Endothelial cell of umbilical vein (primary cell): ENCODE results near the gene CRKL. TPM values are rescaled to one million over a fixed set of nuclear protein-coding genes. Genes with fewer than 3 reads are reported as not detected.

ENCODE experiments used
- BruUV-seq: library from RNA; stranded (reverse); fragments of 400-500 nt; replicated peaks from 2 replicates; lab custom pipeline; 2021; lab: Mats Ljungman, UMichigan
- CTCF ChIA-PET: fragments of 300-600, 350-600 bp; sonication (Branson Sonifier 250); formaldehyde crosslinking; loops from one replicate; lab custom pipeline; 2021; ENCODE audit warnings: antibody characterized with exemption, inconsistent platforms; lab: Charles Lee
- POLR2A ChIA-PET: fragments of 300-600, 350-600 bp; sonication (Branson Sonifier 250); formaldehyde crosslinking; loops from one replicate; lab custom pipeline; 2021; ENCODE audit warnings: antibody characterized with exemption, inconsistent platforms; lab: Charles Lee
- DNase-seq: peaks from one replicate; pipeline ENCODE4 v3.0.0-alpha.2; 2011; ENCODE audit warnings: low read depth, low spot score
- FAIRE-seq: peaks from 2 replicates; lab custom pipeline; 2011; peaks lifted over from hg19 to GRCh38; lab: Jason Lieb, UNC
- H2AFZ ChIP-seq: 2 replicates; pipeline ENCODE4 v1.6.0; 2012; ENCODE audit warnings: low read depth, low read length, control low read depth, inconsistent platforms
- H3K27ac ChIP-seq: 2 replicates; pipeline ENCODE4 v1.5.1; 2011; ENCODE audit warnings: low read depth, mild to moderate bottlenecking, control low read depth, low read length, moderate library complexity; ENCODE audit not compliant: insufficient read depth
- H3K27me3 ChIP-seq, 2 experiments: 2 replicates each; pipeline versions ENCODE4 v1.6.0 to v1.6.1; 2011; ENCODE audit warnings: low read length in 2 of 2, mixed read lengths in 1 of 2; ENCODE audit not compliant: control insufficient read depth in 2 of 2, insufficient read depth in 2 of 2
- H3K36me3 ChIP-seq, 2 experiments: 2 replicates in 1 of 2; 3 replicates in 1 of 2; pipeline ENCODE4 v1.5.1; 2011; ENCODE audit warnings: low read length in 2 of 2, mild to moderate bottlenecking in 1 of 2, moderate library complexity in 1 of 2; ENCODE audit not compliant: control insufficient read depth in 2 of 2, insufficient read depth in 2 of 2; ENCODE audit errors: extremely low read depth in 1 of 2
- H3K4me1 ChIP-seq: 3 replicates; pipeline ENCODE4 v1.5.1; 2011; ENCODE audit warnings: mild to moderate bottlenecking, low read length; ENCODE audit not compliant: control insufficient read depth, insufficient read depth; ENCODE audit errors: extremely low read depth
- H3K4me2 ChIP-seq: 2 replicates; pipeline ENCODE4 v1.6.1; 2011; ENCODE audit warnings: low read length, control low read depth, mixed read lengths; ENCODE audit not compliant: insufficient read depth
- H3K4me3 ChIP-seq, 3 experiments: fragments of 200-600 bp in 1 of 3; sonication (generic), shearing (Covaris generic) in 1 of 3; replicated peaks in 1 of 3; 2 replicates each; pipeline ENCODE4 v1.5.1; 2011 to 2016; ENCODE audit warnings: control low read depth in 3 of 3, low read length in 3 of 3, mild to moderate bottlenecking in 2 of 3, inconsistent platforms in 1 of 3, low read depth in 1 of 3, moderate library complexity in 1 of 3; ENCODE audit not compliant: insufficient read depth in 1 of 3
- H3K79me2 ChIP-seq: 2 replicates; pipeline ENCODE4 v1.6.0; 2012; ENCODE audit warnings: low read length, inconsistent platforms; ENCODE audit not compliant: control insufficient read depth, insufficient read depth
- H3K9ac ChIP-seq: replicated peaks from 2 replicates; pipeline ENCODE3; 2011; ENCODE audit warnings: low read length, control low read depth; ENCODE audit not compliant: insufficient read depth; ENCODE audit errors: extremely low read depth
- H3K9me1 ChIP-seq: replicated peaks from 3 replicates; pipeline ENCODE4 v1.6.0; 2011; ENCODE audit warnings: mild to moderate bottlenecking, low read length; ENCODE audit not compliant: control insufficient read depth, insufficient read depth; ENCODE audit errors: extremely low read depth
- H3K9me3 ChIP-seq: replicated peaks from 2 replicates; pipeline ENCODE4 v1.5.1; 2012; ENCODE audit warnings: low read length, inconsistent platforms; ENCODE audit not compliant: control insufficient read depth, insufficient read depth
- H4K20me1 ChIP-seq: replicated peaks from 2 replicates; pipeline ENCODE3; 2011; ENCODE audit warnings: mild to moderate bottlenecking, low read length; ENCODE audit not compliant: control insufficient read depth, insufficient read depth; ENCODE audit errors: extremely low read depth
- CTCF ChIP-seq, 2 donors: IDR thresholded peaks; 1 replicate in 1 of 2; 2 replicates in 1 of 2; pipeline ENCODE4 v1.5.1; 2011; ENCODE audit warnings: low read length in 2 of 2, mild to moderate bottlenecking in 2 of 2, moderate library complexity in 2 of 2, control low read depth in 1 of 2, inconsistent platforms in 1 of 2, low read depth in 1 of 2; ENCODE audit not compliant: insufficient read depth in 1 of 2; ENCODE audit errors: extremely low read depth in 1 of 2
- EZH2 ChIP-seq: IDR thresholded peaks from 2 replicates; pipeline ENCODE4 v1.6.1; 2012; ENCODE audit warnings: borderline replicate concordance, low read depth, mild to moderate bottlenecking, moderate library complexity, low read length, inconsistent platforms; ENCODE audit not compliant: severe bottlenecking
- FOS ChIP-seq: IDR thresholded peaks from 2 replicates; pipeline ENCODE4 v1.6.1; 2011; ENCODE audit warnings: mild to moderate bottlenecking, low read length, moderate library complexity, borderline replicate concordance; ENCODE audit not compliant: insufficient read depth
- GATA2 ChIP-seq: IDR thresholded peaks from 2 replicates; pipeline ENCODE4 v1.7.0; 2011; ENCODE audit warnings: low read depth, mild to moderate bottlenecking, moderate library complexity, mixed read lengths, low read length; ENCODE audit not compliant: insufficient read length, insufficient read depth
- JUN ChIP-seq: IDR thresholded peaks from 2 replicates; pipeline ENCODE4 v1.6.1; 2011; ENCODE audit warnings: borderline replicate concordance, low read depth; ENCODE audit not compliant: insufficient read length, insufficient read depth
- MAX ChIP-seq: IDR thresholded peaks from 2 replicates; pipeline ENCODE4 v1.6.1; 2011; ENCODE audit not compliant: insufficient read depth, insufficient read length
- MYC ChIP-seq: IDR thresholded peaks from one replicate; pipeline ENCODE4 v1.6.1; 2011; ENCODE audit warnings: mild to moderate bottlenecking, low read depth, low read length
- POLR2A ChIP-seq: IDR thresholded peaks from 2 replicates; pipeline ENCODE4 v1.6.1; 2012; ENCODE audit warnings: low read depth, mild to moderate bottlenecking, control low read depth, low read length
- POLR2AphosphoS5 ChIP-seq: IDR thresholded peaks from 2 replicates; pipeline ENCODE4 v1.6.1; 2012; ENCODE audit warnings: low read depth, mild to moderate bottlenecking, control low read depth, low read length, moderate library complexity; ENCODE audit not compliant: insufficient read depth
- dilution Hi-C: fragments of 300-500 bp; cut with MboI; formaldehyde crosslinking; loops from one replicate; pipeline ENCODE4 v1.15.0; 2019; ENCODE audit warnings: low sequenced_read_pairs; ENCODE audit not compliant: extremely low pct_ligation_motif_present
- intact Hi-C: fragments of 100-400 bp; cut with micrococcal nuclease; formaldehyde crosslinking; loops from one replicate; pipeline ENCODE4 v1.10.0; 2022
- polyA plus RNA-seq, 4 experiments: library from polyadenylated mRNA; depleted of rRNA in 3 of 4; stranded (reverse) in 3 of 4; unstranded in 1 of 4; fragments of >200 nt; gene quantifications; 2 replicates each; pipeline versions ENCODE4 v1.2.1 to v1.2.3, GENCODE V29; 2011 to 2012; ENCODE audit warnings: missing spikeins in 1 of 4
- total RNA-seq: library from RNA; stranded (reverse); gene quantifications from 2 replicates; pipeline ENCODE4 v1.2.3, GENCODE V29; 2021

CRKL gene
- total and polyA plus RNA-seq, 2 donors (not counting 3 experiments of a cell fraction or from before 2014, with no cell fraction given) = 18.0 to 50.6 TPM

- dilution Hi-C loops (no loop called here), intact Hi-C loops (no loop called here)
- no peak overlapping the region for H2AFZ ChIP-seq
- H4K20me1 ChIP-seq = no peaks in the 10 kb centered on the region
- ChIA-PET CTCF (interaction anchor here (1.3 kb wide), 1 partner anchor 15 kb away, joined by 3 read pairs; no protein-coding TSS in a partner anchor), POLR2A (no interaction called here)
- no peaks in the 10 kb centered on the region for H3K9me1 ChIP-seq
- peaks cover 14% of the 10 kb centered on the region for H3K4me1 ChIP-seq
- no peak overlapping the region for H3K27ac ChIP-seq
- H3K27me3 ChIP-seq = no peaks in the 10 kb centered on the region
- TF ChIP-seq GATA2 (no peak), POLR2A (no peak), JUN (no peak), FOS (no peak), MAX (no peak), POLR2AphosphoS5 (no peak), CTCF (IDR thresholded peaks at IDR 0.05; ENCODE audit: extremely low read depth in 1 of 2, insufficient read depth in 1 of 2, low read depth in 1 of 2, low read length in 2 of 2) (no peak), MYC (no peak), EZH2 (no peak)
- H3K9me3 ChIP-seq = peaks cover 5% of the 10 kb centered on the region
- no peak overlapping the region for H3K4me2 ChIP-seq
- H3K9ac ChIP-seq = no peak overlapping the region
- H3K36me3 ChIP-seq = no peaks in the 10 kb centered on the region
- FAIRE-seq (no peak), DNase-seq (no peak)
- H3K79me2 ChIP-seq = no peaks in the 10 kb centered on the region
- BruUV-seq = no TSS peak
- no peak overlapping the region for H3K4me3 ChIP-seq
These were observed 59.8 kb downstream of the CRKL start for GRCh38 chr22:20977019-20977418.
